ENCODE measurements around the gene SPATA31C1.
"Not testable (repeated sequence)": the region's sequence is repeated elsewhere in the genome, so short reads cannot be mapped to it uniquely, and the experiment has no call there.

Gene SPATA31C1

DNA sequence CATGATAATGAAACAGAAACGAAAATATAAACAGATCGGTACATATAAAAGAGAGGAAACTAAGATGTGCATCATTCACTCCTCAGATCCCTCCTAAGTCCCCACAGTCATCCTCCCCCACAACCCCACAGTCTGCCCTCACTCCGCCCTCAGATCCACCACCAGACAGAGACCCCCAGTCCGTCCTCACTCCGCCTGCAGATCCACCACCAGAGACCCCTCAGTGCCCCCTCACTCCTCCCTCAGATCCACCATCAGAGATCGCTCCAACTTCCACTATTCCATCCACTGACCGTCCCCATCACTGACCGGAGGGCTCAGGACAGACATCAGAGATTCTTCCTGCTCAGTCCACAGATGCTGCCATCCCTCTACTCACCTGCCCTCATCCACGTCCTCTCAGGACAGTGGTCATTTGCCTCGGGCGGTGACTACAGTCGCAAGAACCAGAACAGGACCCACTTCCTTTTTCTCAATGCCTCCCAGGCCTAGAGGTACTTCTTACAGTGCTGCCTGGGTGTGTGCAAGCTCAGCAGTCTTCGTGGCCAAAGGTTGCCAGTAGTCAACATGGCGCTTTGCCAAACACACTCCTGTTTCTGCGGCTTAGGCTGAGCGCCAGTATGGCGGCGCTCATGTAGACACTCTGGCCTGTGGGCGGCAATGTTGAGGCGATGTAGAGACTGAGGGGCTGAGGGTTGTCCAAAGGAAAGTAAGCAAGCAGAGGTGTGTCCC, 8.3 kb upstream of the SPATA31C1 start:
- no peak overlapping the region for H3K4me2 ChIP-seq (ENCODE audit: low read length)
- peaks cover 5% of the 10 kb centered on the region for H3K27me3 ChIP-seq (ENCODE audit: control insufficient read depth, insufficient read depth, low read length)
- H3K9me3 ChIP-seq (replicated peaks; ENCODE audit: low read length), result no peaks in the 10 kb centered on the region
- no peaks in the 10 kb centered on the region for H3K36me3 ChIP-seq (ENCODE audit: insufficient read depth, low read length)
- H3K9ac ChIP-seq (ENCODE audit: low read depth, low read length), result no peak overlapping the region
- no peak overlapping the region for H3K4me3 ChIP-seq (ENCODE audit: low read length)
- H3K4me1 ChIP-seq (ENCODE audit: control insufficient read depth, insufficient read depth, low read length), result no peaks in the 10 kb centered on the region

DNA sequence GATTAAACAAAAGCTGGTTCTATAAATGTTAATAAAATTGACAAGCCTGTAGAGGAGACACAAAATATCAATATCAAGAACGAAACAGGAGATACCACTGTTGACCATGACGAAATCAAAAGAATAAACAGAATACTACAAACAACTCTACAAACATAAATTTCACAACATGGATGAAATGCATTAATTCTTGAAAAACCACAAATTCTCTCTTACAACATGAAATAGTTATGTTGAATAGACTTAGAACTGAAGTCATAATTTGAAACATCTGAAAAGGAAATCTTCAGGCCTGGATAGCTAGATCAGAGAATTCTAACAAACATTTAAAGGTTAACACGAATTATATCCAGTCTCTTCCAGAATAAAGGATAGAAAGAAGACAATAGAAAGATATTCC, 6.9 kb upstream of the SPATA31C1 start:
- H3K36me3 ChIP-seq (ENCODE audit: insufficient read depth, low read length), result no peaks in the 10 kb centered on the region
- H3K9ac ChIP-seq (ENCODE audit: low read depth, low read length), result no peak overlapping the region
- no peaks in the 10 kb centered on the region for H3K9me3 ChIP-seq (replicated peaks; ENCODE audit: low read length)
- no peak overlapping the region for H3K4me2 ChIP-seq (ENCODE audit: low read length)
- peaks cover 5% of the 10 kb centered on the region for H3K27me3 ChIP-seq (ENCODE audit: control insufficient read depth, insufficient read depth, low read length)
- H3K4me1 ChIP-seq (ENCODE audit: control insufficient read depth, insufficient read depth, low read length), result no peaks in the 10 kb centered on the region
- H3K4me3 ChIP-seq (ENCODE audit: low read length), result no peak overlapping the region

DNA sequence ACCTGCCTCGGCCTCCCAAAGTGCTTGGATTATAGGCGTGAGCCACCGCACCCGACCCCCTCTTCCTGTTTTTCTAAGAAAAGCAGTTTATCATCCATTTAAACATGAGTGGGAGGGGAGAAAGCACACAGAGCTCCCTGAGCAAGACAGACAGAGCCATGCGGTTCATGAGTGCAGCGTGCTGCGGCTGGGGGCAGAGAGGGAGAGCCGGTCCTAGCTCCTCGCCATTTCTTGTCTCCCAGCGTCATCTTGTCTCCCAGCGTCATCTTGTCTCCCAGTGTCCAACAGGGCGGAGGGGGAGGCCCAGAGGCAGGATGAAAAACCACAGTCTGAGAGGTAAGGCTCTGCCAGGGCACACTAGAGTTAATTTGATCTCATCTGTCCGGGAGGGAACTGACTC, 1.3 kb downstream of the SPATA31C1 start:
- not testable (repeated sequence) for H3K4me1 ChIP-seq (ENCODE audit: control insufficient read depth, insufficient read depth, low read length); H3K4me2 ChIP-seq (ENCODE audit: low read length); H3K36me3 ChIP-seq (ENCODE audit: insufficient read depth, low read length); H3K9me3 ChIP-seq (replicated peaks; ENCODE audit: low read length); H3K9ac ChIP-seq (ENCODE audit: low read depth, low read length); H3K27me3 ChIP-seq (ENCODE audit: control insufficient read depth, insufficient read depth, low read length); H3K4me3 ChIP-seq (ENCODE audit: low read length)

GRCh38 chr9:87921561-87921960, 3.8 kb downstream of the SPATA31C1 start:
- not testable (repeated sequence) for H3K4me2 ChIP-seq (ENCODE audit: low read length); H3K36me3 ChIP-seq (ENCODE audit: insufficient read depth, low read length); H3K4me1 ChIP-seq (ENCODE audit: control insufficient read depth, insufficient read depth, low read length); H3K4me3 ChIP-seq (ENCODE audit: low read length); H3K9ac ChIP-seq (ENCODE audit: low read depth, low read length); H3K27me3 ChIP-seq (ENCODE audit: control insufficient read depth, insufficient read depth, low read length); H3K9me3 ChIP-seq (replicated peaks; ENCODE audit: low read length)

DNA sequence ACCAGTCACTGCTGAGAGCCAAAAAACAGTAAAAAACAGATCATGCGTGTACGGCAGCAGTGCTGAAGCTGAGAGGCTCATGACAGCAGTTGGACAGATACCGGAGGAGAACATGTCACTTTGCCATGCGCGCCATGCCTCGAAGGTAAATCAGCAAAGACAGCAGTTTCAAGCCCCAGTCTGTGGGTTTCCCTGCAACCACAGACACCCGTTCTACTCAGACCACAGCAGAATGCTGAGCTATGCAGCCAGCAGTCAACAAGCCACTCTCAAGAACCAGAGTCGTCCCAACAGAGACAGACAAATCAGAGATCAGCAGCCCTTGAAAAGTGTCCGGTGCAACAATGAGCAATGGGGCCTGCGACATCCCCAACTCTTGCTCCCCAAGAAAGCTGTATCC, 5.2 kb downstream of the SPATA31C1 start:
- H3K4me1 ChIP-seq (ENCODE audit: control insufficient read depth, insufficient read depth, low read length); H3K4me2 ChIP-seq (ENCODE audit: low read length); H3K36me3 ChIP-seq (ENCODE audit: insufficient read depth, low read length); H3K9ac ChIP-seq (ENCODE audit: low read depth, low read length); H3K4me3 ChIP-seq (ENCODE audit: low read length); H3K9me3 ChIP-seq (replicated peaks; ENCODE audit: low read length); H3K27me3 ChIP-seq (ENCODE audit: control insufficient read depth, insufficient read depth, low read length): not testable (repeated sequence)

DNA sequence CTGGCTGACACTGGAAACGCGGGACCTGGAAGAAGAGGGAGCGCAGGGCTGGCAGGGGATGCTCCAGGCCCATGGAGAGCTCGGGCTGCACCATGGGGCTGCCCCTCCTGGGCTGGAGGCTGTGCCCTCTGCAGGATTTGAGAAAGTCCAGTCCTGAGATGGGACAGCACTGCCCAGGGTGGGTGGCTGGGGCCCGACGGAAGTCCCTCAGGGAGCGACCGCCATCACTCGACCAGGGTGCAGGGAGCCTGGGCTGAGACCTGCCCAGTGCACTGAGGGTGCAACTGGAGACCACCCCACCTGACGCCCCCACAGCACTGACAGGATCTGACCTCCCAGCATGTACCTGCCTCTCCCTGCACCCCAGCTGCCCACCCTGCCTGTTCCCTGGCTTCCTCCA, 7.1 kb downstream of the SPATA31C1 start:
- H3K4me2 ChIP-seq (ENCODE audit: low read length); H3K27me3 ChIP-seq (ENCODE audit: control insufficient read depth, insufficient read depth, low read length); H3K9me3 ChIP-seq (replicated peaks; ENCODE audit: low read length); H3K9ac ChIP-seq (ENCODE audit: low read depth, low read length); H3K4me3 ChIP-seq (ENCODE audit: low read length); H3K4me1 ChIP-seq (ENCODE audit: control insufficient read depth, insufficient read depth, low read length); H3K36me3 ChIP-seq (ENCODE audit: insufficient read depth, low read length): not testable (repeated sequence)

DNA sequence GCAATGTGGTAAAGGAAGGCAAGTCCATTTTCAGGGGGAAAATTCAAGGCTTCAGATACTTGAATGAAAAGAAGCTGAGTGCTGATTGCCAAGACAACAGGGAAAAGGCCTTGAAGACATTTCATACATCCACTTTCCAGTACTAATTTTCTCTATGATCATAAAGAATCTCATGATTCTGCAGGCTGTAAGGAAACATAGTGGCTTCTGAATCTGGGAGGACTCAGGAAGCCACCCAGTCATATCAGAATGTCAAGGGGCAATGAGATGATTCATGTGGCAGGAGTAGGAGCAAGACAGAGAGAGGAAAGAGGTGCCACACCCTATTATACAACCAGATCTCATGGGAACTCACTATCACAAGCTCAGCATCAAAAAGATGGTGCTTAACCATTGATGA, 11.4 kb downstream of the SPATA31C1 start:
- not testable (repeated sequence) for H3K4me2 ChIP-seq (ENCODE audit: low read length); H3K4me3 ChIP-seq (ENCODE audit: low read length); H3K36me3 ChIP-seq (ENCODE audit: insufficient read depth, low read length); H3K9me3 ChIP-seq (replicated peaks; ENCODE audit: low read length); H3K27me3 ChIP-seq (ENCODE audit: control insufficient read depth, insufficient read depth, low read length); H3K4me1 ChIP-seq (ENCODE audit: control insufficient read depth, insufficient read depth, low read length); H3K9ac ChIP-seq (ENCODE audit: low read depth, low read length)

GRCh38 chr9:87934444-87934843, 16.7 kb downstream of the SPATA31C1 start:
- H3K4me3 ChIP-seq (ENCODE audit: low read length); H3K27me3 ChIP-seq (ENCODE audit: control insufficient read depth, insufficient read depth, low read length); H3K36me3 ChIP-seq (ENCODE audit: insufficient read depth, low read length); H3K4me2 ChIP-seq (ENCODE audit: low read length); H3K4me1 ChIP-seq (ENCODE audit: control insufficient read depth, insufficient read depth, low read length); H3K9ac ChIP-seq (ENCODE audit: low read depth, low read length); H3K9me3 ChIP-seq (replicated peaks; ENCODE audit: low read length): not testable (repeated sequence)

GRCh38 chr9:87937352-87937751, 19.6 kb downstream of the SPATA31C1 start:
- H3K4me1 ChIP-seq (ENCODE audit: control insufficient read depth, insufficient read depth, low read length); H3K36me3 ChIP-seq (ENCODE audit: insufficient read depth, low read length); H3K9me3 ChIP-seq (replicated peaks; ENCODE audit: low read length); H3K9ac ChIP-seq (ENCODE audit: low read depth, low read length); H3K4me2 ChIP-seq (ENCODE audit: low read length); H3K27me3 ChIP-seq (ENCODE audit: control insufficient read depth, insufficient read depth, low read length); H3K4me3 ChIP-seq (ENCODE audit: low read length): not testable (repeated sequence)

DNA sequence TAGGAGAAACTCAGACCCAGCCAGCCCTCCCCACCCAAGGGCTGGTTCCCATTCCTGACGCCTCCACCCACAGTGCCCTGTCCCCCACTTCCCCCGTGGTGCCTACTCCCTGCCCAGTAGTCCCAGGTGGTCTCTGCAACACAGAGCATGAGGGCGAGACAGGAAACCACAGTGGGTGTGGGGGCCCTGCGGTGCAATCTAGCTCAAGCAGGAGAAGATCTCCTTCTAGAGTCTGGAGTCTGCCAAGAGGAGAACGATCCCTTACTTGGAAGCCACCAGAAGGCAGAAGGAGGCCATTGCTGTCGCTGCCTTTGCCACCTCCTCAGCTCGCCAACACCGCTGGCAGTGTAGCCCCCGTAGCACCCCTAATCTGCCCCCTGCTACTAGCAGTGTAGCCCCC, 20.2 kb downstream of the SPATA31C1 start:
- H3K27me3 ChIP-seq (ENCODE audit: control insufficient read depth, insufficient read depth, low read length); H3K4me2 ChIP-seq (ENCODE audit: low read length); H3K4me1 ChIP-seq (ENCODE audit: control insufficient read depth, insufficient read depth, low read length); H3K36me3 ChIP-seq (ENCODE audit: insufficient read depth, low read length); H3K9me3 ChIP-seq (replicated peaks; ENCODE audit: low read length); H3K9ac ChIP-seq (ENCODE audit: low read depth, low read length); H3K4me3 ChIP-seq (ENCODE audit: low read length): not testable (repeated sequence)

DNA sequence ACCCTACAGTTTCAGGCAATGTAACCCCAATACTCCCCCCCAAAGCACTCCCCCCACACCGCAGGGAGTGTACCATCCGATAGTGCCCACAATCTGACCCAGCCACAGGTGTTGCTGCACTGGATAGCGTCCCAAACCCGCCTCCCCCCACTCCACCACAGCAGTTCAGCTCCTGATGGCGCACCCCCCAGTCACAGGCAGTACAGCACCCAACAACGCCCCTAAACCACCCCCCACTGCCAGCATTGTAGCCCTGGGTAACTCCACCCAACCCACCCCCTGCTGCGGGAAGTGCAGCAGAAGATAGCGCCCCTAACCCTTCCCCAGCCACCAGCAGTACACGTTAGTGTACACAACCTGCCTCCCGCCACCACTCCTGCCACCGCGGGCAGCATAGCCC, 20.6 kb downstream of the SPATA31C1 start:
- not testable (repeated sequence) for H3K4me3 ChIP-seq (ENCODE audit: low read length); H3K9ac ChIP-seq (ENCODE audit: low read depth, low read length); H3K4me2 ChIP-seq (ENCODE audit: low read length)

GRCh38 chr9:87939096-87939495, 21.3 kb downstream of the SPATA31C1 start:
- not testable (repeated sequence) for H3K36me3 ChIP-seq (ENCODE audit: insufficient read depth, low read length); H3K4me3 ChIP-seq (ENCODE audit: low read length); H3K27me3 ChIP-seq (ENCODE audit: control insufficient read depth, insufficient read depth, low read length); H3K9me3 ChIP-seq (replicated peaks; ENCODE audit: low read length); H3K4me1 ChIP-seq (ENCODE audit: control insufficient read depth, insufficient read depth, low read length); H3K9ac ChIP-seq (ENCODE audit: low read depth, low read length); H3K4me2 ChIP-seq (ENCODE audit: low read length)

More for the DNA sequence above, 20.6 kb downstream of the SPATA31C1 start:
- not testable (repeated sequence) for H3K9me3 ChIP-seq (replicated peaks; ENCODE audit: low read length); H3K4me1 ChIP-seq (ENCODE audit: control insufficient read depth, insufficient read depth, low read length); H3K27me3 ChIP-seq (ENCODE audit: control insufficient read depth, insufficient read depth, low read length); H3K36me3 ChIP-seq (ENCODE audit: insufficient read depth, low read length)
